Measurements from ENCODE around the gene SLC9C1.

The SLC9C1 gene

GRCh38 chr3:112306825-112307224 is 12.8 kb upstream of the SLC9C1 start:
- no peak for DNase-seq (ENCODE audit: low read depth)

- DNase-seq (ENCODE audit: low read depth): no peak
Observed at GRCh38 chr3:112304611-112305010, 10.6 kb upstream of the SLC9C1 start.

- no peak for DNase-seq (ENCODE audit: low read depth)
Observed at GRCh38 chr3:112303764-112304325, 9.8 kb upstream of the SLC9C1 start.

GRCh38 chr3:112302881-112303763 is 9.1 kb upstream of the SLC9C1 start:
- no peak for DNase-seq (ENCODE audit: low read depth)

- no peak for DNase-seq (ENCODE audit: low read depth)
Observed at GRCh38 chr3:112302150-112302830, 8.3 kb upstream of the SLC9C1 start.

GRCh38 chr3:112298781-112299180 is 4.8 kb upstream of the SLC9C1 start:
- no peak for DNase-seq (ENCODE audit: low read depth)

GRCh38 chr3:112297714-112298113 is 3.7 kb upstream of the SLC9C1 start:
- DNase-seq (ENCODE audit: low read depth): no peak

- DNase-seq (ENCODE audit: low read depth): no peak
Observed at GRCh38 chr3:112289011-112289410, 5.0 kb downstream of the SLC9C1 start.

- DNase-seq (ENCODE audit: low read depth): no peak
Observed at GRCh38 chr3:112280266-112280665, 13.8 kb downstream of the SLC9C1 start.

- no peak for DNase-seq (ENCODE audit: low read depth)
Observed at GRCh38 chr3:112273536-112273935, 20.5 kb downstream of the SLC9C1 start.

- DNase-seq (ENCODE audit: low read depth): no peak
Observed at GRCh38 chr3:112261742-112262141, 32.3 kb downstream of the SLC9C1 start.

GRCh38 chr3:112260563-112260962 is 33.5 kb downstream of the SLC9C1 start:
- no peak for DNase-seq (ENCODE audit: low read depth)

GRCh38 chr3:112253301-112253971 is 40.6 kb downstream of the SLC9C1 start:
- no peak for DNase-seq (ENCODE audit: low read depth)

GRCh38 chr3:112247900-112248299 is 46.1 kb downstream of the SLC9C1 start:
- no peak for DNase-seq (ENCODE audit: low read depth)

- no peak for DNase-seq (ENCODE audit: low read depth)
Observed at GRCh38 chr3:112247350-112247749, 46.7 kb downstream of the SLC9C1 start.

- no peak for DNase-seq (ENCODE audit: low read depth)
Observed at GRCh38 chr3:112233083-112233482, 60.9 kb downstream of the SLC9C1 start.

GRCh38 chr3:112231727-112232126 is 62.3 kb downstream of the SLC9C1 start:
- DNase-seq (ENCODE audit: low read depth): no peak

GRCh38 chr3:112230033-112230432 is 64.0 kb downstream of the SLC9C1 start:
- no peak for DNase-seq (ENCODE audit: low read depth)

- DNase-seq (ENCODE audit: low read depth): no peak
Observed at GRCh38 chr3:112228786-112229185, 65.2 kb downstream of the SLC9C1 start.

- DNase-seq (ENCODE audit: low read depth): no peak
Observed at GRCh38 chr3:112200317-112200666, 93.7 kb downstream of the SLC9C1 start.

GRCh38 chr3:112199622-112200316 is 94.2 kb downstream of the SLC9C1 start:
- DNase-seq (ENCODE audit: low read depth): no peak

GRCh38 chr3:112197131-112197530 is 96.9 kb downstream of the SLC9C1 start:
- no peak for DNase-seq (ENCODE audit: low read depth)
